HEK293 (cell line): ENCODE results near the gene OXSR1.

Experiments used
- CTCF ChIA-PET: fragments of 350-600 bp; formaldehyde crosslinking; extraction: SDS; loops from one replicate; lab custom pipeline; 2021; ENCODE audit warnings: antibody characterized with exemption; lab: Yijun Ruan, JAX
- POLR2A ChIA-PET: fragments of 300-600 bp; formaldehyde crosslinking; extraction: SDS; loops from one replicate; lab custom pipeline; 2020; ENCODE audit warnings: antibody characterized with exemption, inconsistent platforms; lab: Yijun Ruan, JAX
- H3K27ac ChIP-seq: fragments of 200-500 bp; sonication (Bioruptor generic); 2 replicates; pipeline ENCODE4 v1.5.1; 2014; ENCODE audit warnings: low read depth, low read length, control low read depth, inconsistent platforms; ENCODE audit errors: extremely low read depth
- H3K36me3 ChIP-seq, 2 experiments: fragments of 200-500 bp in 1 of 2; sonication (Bioruptor generic) in 1 of 2; 1 replicate in 1 of 2; 2 replicates in 1 of 2; pipeline ENCODE4 v1.5.1; 2014 to 2017; ENCODE audit warnings: inconsistent platforms in 2 of 2, low read length in 2 of 2; ENCODE audit not compliant: control insufficient read depth in 2 of 2, insufficient read depth in 1 of 2
- H3K4me1 ChIP-seq: fragments of 200-500 bp; sonication (Bioruptor generic); 2 replicates; pipeline ENCODE4 v1.5.1; 2014; ENCODE audit warnings: mild to moderate bottlenecking, low read length, inconsistent platforms; ENCODE audit not compliant: control insufficient read depth, insufficient read depth
- H3K4me3 ChIP-seq: 2 replicates; pipeline ENCODE4 v1.5.1; 2011; ENCODE audit warnings: low read depth, mild to moderate bottlenecking, control low read depth, low read length, moderate library complexity
- H3K9me3 ChIP-seq: fragments of 200-500 bp; sonication (Bioruptor generic); 2 replicates; pipeline ENCODE4 v1.5.1; 2014; ENCODE audit warnings: low read depth, low read length, inconsistent platforms; ENCODE audit not compliant: control insufficient read depth, insufficient read depth
- BCL11B ChIP-seq: fragments of 450-650 bp; formaldehyde crosslinking; IDR thresholded peaks from 2 replicates; pipeline ENCODE4 v1.5.1; 2016; ENCODE audit warnings: low read depth, missing biosample characterization, missing genetic modification characterization
- MZF1 ChIP-seq: fragments of 450-650 bp; formaldehyde crosslinking; IDR thresholded peaks from 2 replicates; pipeline ENCODE4 v1.5.1; 2017; ENCODE audit warnings: missing biosample characterization, missing genetic modification characterization, borderline replicate concordance
- OSR2 ChIP-seq: fragments of 450-650 bp; formaldehyde crosslinking; IDR thresholded peaks from 2 replicates; pipeline ENCODE4 v1.5.1; 2016; ENCODE audit warnings: missing biosample characterization, missing genetic modification characterization
- PRDM1 ChIP-seq: fragments of 450-650 bp; formaldehyde crosslinking; IDR thresholded peaks from 2 replicates; pipeline ENCODE4; 2016; ENCODE audit warnings: missing biosample characterization, missing genetic modification characterization
- WT1 ChIP-seq: fragments of 450-650 bp; formaldehyde crosslinking; IDR thresholded peaks from 2 replicates; pipeline ENCODE4 v1.5.1; 2016; ENCODE audit warnings: missing biosample characterization, missing genetic modification characterization
- YY2 ChIP-seq: fragments of 450-650 bp; formaldehyde crosslinking; IDR thresholded peaks from 2 replicates; pipeline ENCODE4 v1.5.1; 2016; ENCODE audit warnings: missing biosample characterization, missing genetic modification characterization
- ZNF112 ChIP-seq: fragments of 450-650 bp; formaldehyde crosslinking; IDR thresholded peaks from 2 replicates; pipeline ENCODE4 v1.5.0; 2017; ENCODE audit warnings: missing biosample characterization, missing genetic modification characterization
- ZNF174 ChIP-seq: fragments of 450-650 bp; formaldehyde crosslinking; IDR thresholded peaks from 2 replicates; pipeline ENCODE4 v1.5.0; 2017; ENCODE audit warnings: missing biosample characterization, mild to moderate bottlenecking, missing genetic modification characterization
- ZNF211 ChIP-seq: fragments of 450-650 bp; formaldehyde crosslinking; IDR thresholded peaks from 2 replicates; pipeline ENCODE4 v1.5.1; 2016; ENCODE audit warnings: low read depth, missing biosample characterization, missing genetic modification characterization
- ZNF221 ChIP-seq: fragments of 450-650 bp; formaldehyde crosslinking; IDR thresholded peaks from 2 replicates; pipeline ENCODE4 v1.5.1; 2017; ENCODE audit warnings: missing biosample characterization, missing genetic modification characterization, borderline replicate concordance
- ZNF23 ChIP-seq: fragments of 450-650 bp; formaldehyde crosslinking; IDR thresholded peaks from 2 replicates; pipeline ENCODE4 v1.5.1; 2016; ENCODE audit warnings: missing biosample characterization, missing genetic modification characterization, borderline replicate concordance
- ZNF426 ChIP-seq: fragments of 450-650 bp; formaldehyde crosslinking; IDR thresholded peaks from 2 replicates; pipeline ENCODE4 v1.5.1; 2017; ENCODE audit warnings: missing biosample characterization, missing genetic modification characterization, mild to moderate bottlenecking, inconsistent platforms, moderate library complexity
- ZNF791 ChIP-seq: fragments of 450-650 bp; formaldehyde crosslinking; IDR thresholded peaks from 2 replicates; pipeline ENCODE4 v1.5.1; 2016; ENCODE audit warnings: missing biosample characterization, missing genetic modification characterization
- TF ChIP-seq, protein P1 (sequence below): fragments of 450-650 bp; formaldehyde crosslinking; IDR thresholded peaks from 2 replicates; pipeline ENCODE4 v1.5.1; 2017; ENCODE audit warnings: missing biosample characterization, missing genetic modification characterization
- TF ChIP-seq, protein P2 (sequence below): fragments of 450-650 bp; formaldehyde crosslinking; IDR thresholded peaks from 2 replicates; pipeline ENCODE4 v1.5.1; 2016; ENCODE audit warnings: missing biosample characterization, missing genetic modification characterization

OXSR1 gene

DNA sequence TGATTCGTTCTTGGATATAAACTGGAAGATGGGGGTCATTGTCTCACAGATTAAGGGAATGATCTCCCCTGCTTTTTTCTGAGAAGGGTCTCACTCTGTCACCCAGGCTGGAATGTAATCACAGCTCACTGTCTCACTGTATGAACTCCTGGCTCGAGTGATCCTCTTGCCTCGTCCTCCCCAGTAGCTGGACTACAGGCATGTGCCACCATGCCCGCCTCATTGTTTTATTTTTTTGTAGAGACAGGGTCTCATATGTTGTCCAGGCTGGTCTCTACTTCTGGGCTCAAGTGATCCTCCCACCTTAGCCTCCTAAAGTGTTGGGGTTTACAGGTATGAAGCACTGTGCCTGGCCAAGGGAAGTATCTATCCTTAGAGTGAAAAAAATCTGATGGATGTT lies 5.4 kb downstream of the OXSR1 start:
- no peak overlapping the region for H3K27ac ChIP-seq
- H3K9me3 ChIP-seq = no peaks in the 10 kb centered on the region
- ChIA-PET CTCF (no interaction called here), POLR2A (interaction anchor here (0.6 kb wide), 1 partner anchor 317 kb away, joined by 7 read pairs; no protein-coding TSS in a partner anchor)
- H3K4me1 ChIP-seq = no peaks in the 10 kb centered on the region
- H3K4me3 ChIP-seq = no peak overlapping the region
- TF ChIP-seq MZF1 = peak; percentile 92; the same call in 1 of the 2 replicates
- TF ChIP-seq OSR2 = no peak
- TF ChIP-seq, all 188 proteins: peak for 1
- no peaks in the 10 kb centered on the region for H3K36me3 ChIP-seq

DNA sequence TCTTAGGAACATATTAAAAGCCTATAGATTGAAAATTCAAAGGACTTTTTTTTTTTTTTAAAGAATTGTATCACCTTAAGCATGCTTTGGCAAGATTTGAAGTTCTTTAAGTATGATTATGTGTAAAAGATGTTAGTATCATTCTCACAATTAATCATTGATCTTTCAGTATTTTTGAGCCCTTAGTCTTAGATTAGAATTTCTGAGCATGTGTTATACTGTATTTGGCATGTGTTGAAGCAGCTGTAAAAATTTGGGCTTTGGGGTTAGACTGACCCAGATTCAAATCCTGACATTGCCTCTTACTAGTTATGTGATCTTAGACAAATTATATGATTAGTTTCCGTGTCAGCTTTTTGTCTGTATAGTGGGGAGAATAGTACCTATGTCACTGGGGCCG lies 6.3 kb downstream of the OXSR1 start:
- Histone ChIP-seq H3K9me3 (no peaks in the 10 kb centered on the region), H3K4me1 (no peaks in the 10 kb centered on the region), H3K4me3 (no peak overlapping the region), H3K27ac (no peak overlapping the region), H3K36me3 (no peaks in the 10 kb centered on the region)
- TF ChIP-seq ZNF112 (tag by site-specific recombination) (no peak), ZNF426 (tag by site-specific recombination) (no peak), ZNF174 (tag by site-specific recombination) (no peak)
- TF ChIP-seq, protein P1, sequence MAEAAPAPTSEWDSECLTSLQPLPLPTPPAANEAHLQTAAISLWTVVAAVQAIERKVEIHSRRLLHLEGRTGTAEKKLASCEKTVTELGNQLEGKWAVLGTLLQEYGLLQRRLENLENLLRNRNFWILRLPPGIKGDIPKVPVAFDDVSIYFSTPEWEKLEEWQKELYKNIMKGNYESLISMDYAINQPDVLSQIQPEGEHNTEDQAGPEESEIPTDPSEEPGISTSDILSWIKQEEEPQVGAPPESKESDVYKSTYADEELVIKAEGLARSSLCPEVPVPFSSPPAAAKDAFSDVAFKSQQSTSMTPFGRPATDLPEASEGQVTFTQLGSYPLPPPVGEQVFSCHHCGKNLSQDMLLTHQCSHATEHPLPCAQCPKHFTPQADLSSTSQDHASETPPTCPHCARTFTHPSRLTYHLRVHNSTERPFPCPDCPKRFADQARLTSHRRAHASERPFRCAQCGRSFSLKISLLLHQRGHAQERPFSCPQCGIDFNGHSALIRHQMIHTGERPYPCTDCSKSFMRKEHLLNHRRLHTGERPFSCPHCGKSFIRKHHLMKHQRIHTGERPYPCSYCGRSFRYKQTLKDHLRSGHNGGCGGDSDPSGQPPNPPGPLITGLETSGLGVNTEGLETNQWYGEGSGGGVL = no peak
- ChIA-PET POLR2A (interaction anchor here (0.7 kb wide), 1 partner anchor 35 kb away, joined by 3 read pairs; the partner anchor contains the start of gene ACAA1), CTCF (interaction anchor here (0.6 to 0.7 kb wide), 3 partner anchors 8 to 862 kb away, joined by 3 to 4 read pairs (median 4); no protein-coding TSS in a partner anchor)

DNA sequence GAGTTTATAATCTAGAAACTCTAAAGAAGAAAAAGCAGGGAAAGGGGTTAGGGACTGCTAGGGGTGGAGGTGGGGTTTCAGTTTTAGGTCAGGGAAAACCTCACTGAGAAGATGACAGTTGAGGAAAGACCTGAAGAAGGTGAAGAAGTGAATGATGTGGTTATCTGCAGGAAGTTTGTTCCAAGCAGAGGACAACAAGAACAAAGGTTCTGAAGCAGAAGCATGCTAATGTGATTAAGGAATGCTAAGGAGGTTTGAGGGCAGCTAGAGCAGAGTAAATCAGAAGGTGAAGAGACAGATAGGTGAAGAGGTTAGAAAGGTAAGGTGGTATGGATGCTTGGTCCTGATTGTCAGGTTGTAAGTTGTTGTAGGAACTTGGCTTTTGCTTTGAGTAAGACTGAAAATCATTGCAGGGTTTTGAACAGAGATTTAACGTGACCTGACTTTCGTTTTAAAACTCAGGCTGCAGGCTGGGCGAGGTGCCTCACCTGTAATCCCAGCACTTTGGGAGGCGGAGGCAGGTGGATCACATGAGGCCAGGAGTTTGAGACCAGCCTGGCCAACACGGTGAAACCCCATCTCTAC lies 8.6 kb downstream of the OXSR1 start:
- Histone ChIP-seq H3K9me3 (no peaks in the 10 kb centered on the region), H3K4me1 (no peaks in the 10 kb centered on the region), H3K36me3 (no peaks in the 10 kb centered on the region), H3K4me3 (no peak overlapping the region), H3K27ac (no peak overlapping the region)
- TF ChIP-seq YY2 (tag by site-specific recombination) (no peak), BCL11B (tag by site-specific recombination) (no peak), WT1 (no peak), ZNF791 (tag by site-specific recombination) (no peak), PRDM1 (peak; percentile 64), ZNF23 (no peak)
- ChIA-PET CTCF (interaction anchor here (0.6 kb wide), 1 partner anchor 60 kb away, joined by 4 read pairs; no protein-coding TSS in a partner anchor), POLR2A (no interaction called here)

DNA sequence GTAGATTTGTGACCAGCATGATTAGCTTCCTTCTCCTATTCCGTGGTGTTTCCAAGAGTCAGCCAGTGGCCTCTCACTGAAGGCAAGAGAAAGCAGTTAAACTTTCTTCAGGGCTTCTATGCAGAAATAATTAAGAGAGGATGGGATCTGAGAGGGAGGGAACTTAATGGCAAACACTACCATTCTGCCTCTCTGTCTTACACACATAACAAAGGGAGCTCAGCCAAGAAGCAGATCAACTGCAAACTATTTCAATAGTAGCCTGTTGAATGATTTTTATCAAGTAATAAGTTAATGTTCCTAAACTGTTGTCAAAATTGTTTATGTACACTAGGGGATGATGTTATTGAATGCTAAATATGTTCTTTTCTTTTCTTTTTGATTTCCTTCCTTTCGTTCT lies 11.8 kb downstream of the OXSR1 start:
- POLR2A ChIA-PET = no interaction called here
- H3K4me1 ChIP-seq = no peaks in the 10 kb centered on the region
- no peak overlapping the region for H3K4me3 ChIP-seq
- H3K27ac ChIP-seq = no peak overlapping the region
- H3K36me3 ChIP-seq = no peaks in the 10 kb centered on the region
- H3K9me3 ChIP-seq = no peaks in the 10 kb centered on the region
- TF ChIP-seq, protein P2, sequence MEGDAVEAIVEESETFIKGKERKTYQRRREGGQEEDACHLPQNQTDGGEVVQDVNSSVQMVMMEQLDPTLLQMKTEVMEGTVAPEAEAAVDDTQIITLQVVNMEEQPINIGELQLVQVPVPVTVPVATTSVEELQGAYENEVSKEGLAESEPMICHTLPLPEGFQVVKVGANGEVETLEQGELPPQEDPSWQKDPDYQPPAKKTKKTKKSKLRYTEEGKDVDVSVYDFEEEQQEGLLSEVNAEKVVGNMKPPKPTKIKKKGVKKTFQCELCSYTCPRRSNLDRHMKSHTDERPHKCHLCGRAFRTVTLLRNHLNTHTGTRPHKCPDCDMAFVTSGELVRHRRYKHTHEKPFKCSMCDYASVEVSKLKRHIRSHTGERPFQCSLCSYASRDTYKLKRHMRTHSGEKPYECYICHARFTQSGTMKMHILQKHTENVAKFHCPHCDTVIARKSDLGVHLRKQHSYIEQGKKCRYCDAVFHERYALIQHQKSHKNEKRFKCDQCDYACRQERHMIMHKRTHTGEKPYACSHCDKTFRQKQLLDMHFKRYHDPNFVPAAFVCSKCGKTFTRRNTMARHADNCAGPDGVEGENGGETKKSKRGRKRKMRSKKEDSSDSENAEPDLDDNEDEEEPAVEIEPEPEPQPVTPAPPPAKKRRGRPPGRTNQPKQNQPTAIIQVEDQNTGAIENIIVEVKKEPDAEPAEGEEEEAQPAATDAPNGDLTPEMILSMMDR (tag by site-specific recombination) = no peak
- TF ChIP-seq ZNF221 (tag by site-specific recombination) (no peak), ZNF211 (tag by site-specific recombination) (no peak)
- TF ChIP-seq, all 188 proteins: peak for 0
- CTCF ChIA-PET = no interaction called here
